A549 (cell line): ENCODE measurements around the gene MLLT1.

ENCODE experiments used
- BHLHE40 ChIP-seq: IDR thresholded peaks from 2 replicates; pipeline ENCODE4 v1.6.1; 2012; ENCODE audit warnings: low read depth, low read length, inconsistent platforms
- RCOR1 ChIP-seq: fragments of 150-350 bp; IDR thresholded peaks from 2 replicates; pipeline ENCODE4 v1.6.1; 2014; ENCODE audit warnings: antibody characterized with exemption, low read length, low read depth
- TFCP2L1 ChIP-seq: fragments of 250-450 bp; sonication (Bioruptor Pico); IDR thresholded peaks from 2 replicates; pipeline ENCODE4 v1.5.0; 2021; ENCODE audit warnings: mild to moderate bottlenecking
- TF ChIP-seq, protein P1 (sequence below): fragments of >200 bp; sonication (Bioruptor Twin); formaldehyde crosslinking; IDR thresholded peaks from 3 replicates; pipeline ENCODE4 v1.5.1; 2016
- TF ChIP-seq, protein P2 (sequence below): IDR thresholded peaks from 2 replicates; pipeline ENCODE4 v1.6.1; 2012; ENCODE audit warnings: low read depth, borderline replicate concordance

DNA sequence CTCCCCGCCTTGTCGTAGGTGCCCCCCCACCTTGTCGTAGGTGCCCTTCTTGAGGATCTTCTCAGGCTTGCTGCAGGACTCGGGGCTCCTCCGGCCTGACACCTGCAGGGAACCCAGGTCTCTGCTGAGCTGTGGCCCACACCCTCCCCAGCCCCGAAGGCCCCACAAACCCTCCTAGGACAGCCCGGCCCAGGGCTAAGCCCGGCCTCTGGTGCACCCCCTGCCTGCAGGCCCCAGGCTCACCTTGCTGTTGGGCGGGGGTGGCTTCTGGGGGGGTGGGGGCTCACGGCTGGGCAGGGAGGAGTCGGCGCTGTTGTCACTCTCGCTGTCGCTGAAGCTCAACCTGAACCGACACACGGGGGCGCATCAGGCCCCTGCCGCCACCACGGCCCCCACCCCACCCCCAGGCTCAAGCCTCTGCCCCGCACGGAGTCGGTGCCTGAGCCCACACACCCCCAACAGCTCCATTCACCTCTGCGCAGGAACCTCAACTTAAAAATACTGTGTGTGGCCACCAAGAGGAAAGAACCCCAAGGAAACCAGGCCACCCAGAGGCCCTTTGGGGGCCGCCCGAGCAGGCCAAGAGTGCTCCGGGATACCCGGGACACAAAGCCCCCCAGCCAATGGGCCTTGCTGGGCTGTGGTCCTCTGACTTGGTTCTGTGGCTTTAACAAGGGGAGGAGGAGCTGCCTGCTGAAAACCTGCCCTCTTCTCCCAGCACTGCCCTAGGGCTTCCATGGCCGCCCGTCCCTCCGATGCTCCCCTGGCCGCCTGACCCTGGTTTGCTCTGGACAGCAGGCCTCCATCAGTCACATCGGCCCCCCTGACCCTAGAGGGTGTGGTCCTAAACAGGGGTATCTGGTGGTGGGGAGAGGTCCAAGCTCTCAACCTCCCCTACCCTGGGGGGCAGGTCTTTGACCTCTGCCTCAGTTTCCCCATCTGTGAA, 65.8 kb downstream of the MLLT1 start:
- TF ChIP-seq, protein P1, sequence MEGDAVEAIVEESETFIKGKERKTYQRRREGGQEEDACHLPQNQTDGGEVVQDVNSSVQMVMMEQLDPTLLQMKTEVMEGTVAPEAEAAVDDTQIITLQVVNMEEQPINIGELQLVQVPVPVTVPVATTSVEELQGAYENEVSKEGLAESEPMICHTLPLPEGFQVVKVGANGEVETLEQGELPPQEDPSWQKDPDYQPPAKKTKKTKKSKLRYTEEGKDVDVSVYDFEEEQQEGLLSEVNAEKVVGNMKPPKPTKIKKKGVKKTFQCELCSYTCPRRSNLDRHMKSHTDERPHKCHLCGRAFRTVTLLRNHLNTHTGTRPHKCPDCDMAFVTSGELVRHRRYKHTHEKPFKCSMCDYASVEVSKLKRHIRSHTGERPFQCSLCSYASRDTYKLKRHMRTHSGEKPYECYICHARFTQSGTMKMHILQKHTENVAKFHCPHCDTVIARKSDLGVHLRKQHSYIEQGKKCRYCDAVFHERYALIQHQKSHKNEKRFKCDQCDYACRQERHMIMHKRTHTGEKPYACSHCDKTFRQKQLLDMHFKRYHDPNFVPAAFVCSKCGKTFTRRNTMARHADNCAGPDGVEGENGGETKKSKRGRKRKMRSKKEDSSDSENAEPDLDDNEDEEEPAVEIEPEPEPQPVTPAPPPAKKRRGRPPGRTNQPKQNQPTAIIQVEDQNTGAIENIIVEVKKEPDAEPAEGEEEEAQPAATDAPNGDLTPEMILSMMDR: no peak
- TF ChIP-seq, protein P2, sequence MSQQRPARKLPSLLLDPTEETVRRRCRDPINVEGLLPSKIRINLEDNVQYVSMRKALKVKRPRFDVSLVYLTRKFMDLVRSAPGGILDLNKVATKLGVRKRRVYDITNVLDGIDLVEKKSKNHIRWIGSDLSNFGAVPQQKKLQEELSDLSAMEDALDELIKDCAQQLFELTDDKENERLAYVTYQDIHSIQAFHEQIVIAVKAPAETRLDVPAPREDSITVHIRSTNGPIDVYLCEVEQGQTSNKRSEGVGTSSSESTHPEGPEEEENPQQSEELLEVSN: no peak
- TF ChIP-seq RCOR1 (no peak), TFCP2L1 (no peak), BHLHE40 (no peak)
